Hepatocyte (in vitro differentiated cells): ENCODE measurements around the gene GMDS.

ENCODE experiments used
- CTCF ChIP-seq: fragments of 200-600 bp; sonication (generic); IDR thresholded peaks from 2 replicates; pipeline ENCODE4 v1.5.1; 2016; ENCODE audit warnings: antibody characterized with exemption, mild to moderate bottlenecking; ENCODE audit not compliant: poor library complexity
- EZH2 ChIP-seq: fragments of 200-600 bp; sonication (generic); IDR thresholded peaks from 2 replicates; pipeline ENCODE4 v1.6.1; 2016; ENCODE audit warnings: antibody characterized with exemption, mild to moderate bottlenecking, borderline replicate concordance

- TF ChIP-seq CTCF (no peak), EZH2 (peak; percentile 16)
Measured at GRCh38 chr6:1618311-1619097, 626.9 kb downstream of the GMDS start.
